GM18508 (cell line): Measurements from ENCODE around the gene ZNF730.
A peak's percentile ranks its signal among the peaks of the same experiment; 100 is the strongest.
"Not testable (repeated sequence)": the region's sequence is repeated elsewhere in the genome, so short reads cannot be mapped to it uniquely, and the experiment has no call there.

Experiments
- ATAC-seq: cut with Tn5 transposase; IDR thresholded peaks from one replicate; pipeline ENCODE4 v1.9.1; 2021; ENCODE audit warnings: moderate number of reproducible peaks; ENCODE audit not compliant: insufficient read depth, unreplicated experiment

The ZNF730 gene

DNA sequence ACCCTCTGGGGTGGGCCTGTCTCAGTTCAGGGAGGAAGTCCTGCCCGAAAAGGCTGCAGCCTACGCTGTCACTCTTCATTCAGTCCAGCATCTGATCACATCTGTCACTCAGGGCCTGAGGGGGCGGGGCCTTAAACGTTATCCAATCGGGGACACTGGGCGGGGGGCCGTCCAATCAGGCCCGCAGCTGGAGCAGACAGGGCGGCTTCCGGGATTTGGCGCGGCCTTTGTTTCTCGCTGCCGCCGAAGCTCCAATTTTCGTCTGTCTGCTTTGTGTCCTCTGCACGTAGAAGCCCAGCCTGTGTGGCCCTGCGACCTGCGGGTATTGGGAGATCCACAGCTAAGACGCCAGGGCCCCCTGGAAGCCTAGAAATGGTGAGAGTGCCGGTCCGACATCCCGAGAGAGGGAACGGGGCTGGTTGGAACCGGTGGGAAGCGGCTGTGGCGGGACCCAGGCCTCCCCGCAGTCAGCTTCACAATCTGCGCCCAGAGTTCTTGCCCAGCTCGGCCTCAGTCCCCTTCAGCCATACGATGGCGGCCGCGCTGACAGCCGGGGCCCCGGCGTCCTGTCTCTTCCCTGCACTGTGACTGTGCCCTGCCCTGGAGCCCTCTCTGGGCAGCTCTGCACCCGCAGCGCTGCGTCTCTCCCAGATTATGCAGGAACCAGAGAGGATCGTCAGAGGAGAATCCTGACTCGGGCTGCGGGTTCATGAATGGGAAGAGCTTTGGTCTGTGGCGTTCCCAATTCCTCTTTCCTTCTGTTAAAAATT is at the start of gene ZNF730:
ZNF730 (plus strand) TSS at position 224 of the 770 bp plus-strand sequence; CDS start at position 373, 149 bp downstream.
- peak; percentile 84 for ATAC-seq

DNA sequence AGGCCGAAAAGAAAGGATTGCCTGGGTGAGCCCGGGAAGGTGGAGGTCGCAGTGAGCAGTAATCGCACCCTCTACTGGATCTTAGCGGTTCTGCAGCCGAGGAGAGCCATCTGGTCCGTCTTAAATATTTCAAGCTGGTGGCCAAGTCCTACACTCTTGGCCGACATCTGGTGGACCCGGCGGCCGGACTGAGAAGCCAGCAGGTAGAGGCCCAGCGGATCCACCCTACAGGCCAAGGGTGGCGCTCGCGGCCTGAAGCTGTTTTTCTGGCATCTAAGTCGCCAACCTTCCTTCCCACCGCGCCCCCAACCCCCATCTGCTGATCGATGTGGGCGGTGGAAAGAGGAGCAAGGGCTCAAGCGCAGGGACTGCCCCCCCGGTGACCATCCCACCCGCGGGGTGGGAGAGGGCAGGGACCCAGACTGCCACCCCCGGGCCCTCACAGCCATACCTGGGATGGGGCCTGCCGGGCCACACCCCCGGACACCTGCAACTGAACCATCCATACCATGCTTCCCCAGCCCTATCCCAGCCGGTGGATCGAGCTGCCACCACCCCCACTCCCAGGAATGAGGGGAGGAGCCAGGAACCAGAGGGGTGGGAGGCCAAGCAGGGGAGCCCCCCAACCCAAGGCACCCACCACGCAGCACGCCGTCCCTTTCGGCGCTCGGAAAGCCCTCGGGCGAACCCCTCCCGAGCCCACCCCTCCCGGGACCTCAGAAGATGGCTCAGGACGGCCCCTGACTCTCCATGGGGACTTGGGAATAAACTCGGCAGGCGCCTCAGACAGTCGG is 46.3 kb upstream of the ZNF730 start:
- ATAC-seq, result no peak

DNA sequence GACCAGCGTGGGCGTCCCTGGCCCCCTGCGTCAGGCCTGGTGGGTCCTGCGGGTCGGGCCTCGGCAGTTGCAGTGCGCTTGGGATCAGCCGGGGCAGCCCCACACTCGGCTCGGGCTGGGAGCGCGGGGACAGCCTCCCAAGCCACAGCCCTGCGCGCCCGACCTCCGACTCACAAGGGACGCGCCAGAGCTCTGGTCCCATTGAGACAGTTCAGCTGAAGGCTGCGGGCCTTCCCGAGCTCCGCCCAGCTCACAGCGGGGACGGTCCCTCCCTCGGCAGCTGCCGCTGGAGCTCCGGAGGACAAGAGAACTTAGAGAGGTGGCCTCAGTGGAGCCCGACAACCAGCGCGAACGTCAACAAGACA is 45.7 kb upstream of the ZNF730 start:
- no peak for ATAC-seq

DNA sequence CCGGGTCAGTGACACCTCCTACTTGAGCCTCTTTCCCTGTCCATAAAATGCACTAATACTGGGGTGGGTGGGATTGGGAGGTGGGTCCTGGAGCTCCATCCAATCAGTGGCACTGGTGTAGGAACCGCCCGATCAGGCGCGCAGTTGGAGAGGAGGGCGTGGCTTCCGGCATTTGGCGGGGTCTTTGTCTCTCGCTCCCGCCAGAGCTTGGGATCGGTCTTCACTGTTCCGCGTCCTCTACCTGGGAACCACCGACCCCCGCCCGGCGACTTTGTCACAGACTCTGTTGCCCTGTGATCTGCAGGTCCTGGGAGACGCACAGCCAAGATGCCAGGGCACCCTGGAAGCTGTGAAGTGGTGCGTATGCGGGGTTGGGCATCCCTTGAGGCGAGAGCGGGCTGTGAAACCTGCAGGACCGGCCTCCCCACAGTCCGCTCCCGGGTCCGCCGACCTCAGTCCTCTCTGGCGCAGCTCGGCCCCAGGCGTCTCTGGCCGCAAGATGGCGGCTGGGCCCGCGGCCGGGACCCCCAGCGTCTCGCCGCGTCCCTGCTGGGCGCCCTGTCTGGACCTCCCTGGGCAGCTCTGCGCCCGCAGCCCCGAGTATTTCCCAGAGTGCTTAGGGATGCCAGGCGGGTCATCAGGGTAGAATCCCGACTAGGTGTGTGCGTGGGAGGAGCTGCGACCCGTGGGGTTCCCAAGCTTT is 41.6 kb upstream of the ZNF730 start:
- ATAC-seq, result no peak

DNA sequence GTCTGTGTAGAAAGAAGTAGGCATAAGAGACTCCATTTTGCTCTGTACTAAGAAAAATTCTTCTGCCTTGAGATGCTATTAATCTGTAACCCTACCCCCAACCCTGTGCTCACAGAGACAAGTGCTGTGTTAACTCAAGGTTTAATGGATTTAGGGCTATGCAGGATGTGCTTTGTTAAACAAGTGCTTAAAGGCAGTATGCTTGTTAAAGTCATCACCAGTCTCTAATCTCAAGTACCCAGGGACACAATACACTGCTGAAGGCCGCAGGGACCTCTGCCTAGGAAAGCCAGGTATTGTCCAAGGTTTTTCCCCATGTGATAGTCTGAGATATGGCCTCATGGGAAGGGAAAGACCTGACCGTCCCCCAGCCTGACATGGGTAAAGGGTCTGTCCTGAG is 39.0 kb upstream of the ZNF730 start:
- not testable (repeated sequence) for ATAC-seq

DNA sequence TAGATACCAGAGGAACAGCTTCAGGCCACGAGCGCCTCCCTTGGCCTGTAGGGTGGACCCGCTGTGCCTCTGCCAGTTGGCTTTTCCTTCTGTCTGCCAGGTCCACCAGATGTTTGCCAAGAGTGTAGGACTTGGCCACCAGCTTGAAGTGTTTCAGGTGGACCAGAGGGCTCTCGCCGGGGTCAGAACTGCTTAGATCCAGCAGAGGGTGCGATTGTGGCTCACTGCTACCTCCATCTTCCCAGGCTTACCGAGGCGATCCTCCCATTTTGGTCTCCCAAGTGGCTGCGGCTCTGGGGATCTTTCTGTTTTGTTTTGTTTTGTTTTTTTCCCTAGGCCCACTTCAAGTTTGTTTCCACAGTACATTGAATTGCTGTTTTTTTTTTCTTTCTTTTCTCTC is 23.0 kb upstream of the ZNF730 start:
- no peak for ATAC-seq

DNA sequence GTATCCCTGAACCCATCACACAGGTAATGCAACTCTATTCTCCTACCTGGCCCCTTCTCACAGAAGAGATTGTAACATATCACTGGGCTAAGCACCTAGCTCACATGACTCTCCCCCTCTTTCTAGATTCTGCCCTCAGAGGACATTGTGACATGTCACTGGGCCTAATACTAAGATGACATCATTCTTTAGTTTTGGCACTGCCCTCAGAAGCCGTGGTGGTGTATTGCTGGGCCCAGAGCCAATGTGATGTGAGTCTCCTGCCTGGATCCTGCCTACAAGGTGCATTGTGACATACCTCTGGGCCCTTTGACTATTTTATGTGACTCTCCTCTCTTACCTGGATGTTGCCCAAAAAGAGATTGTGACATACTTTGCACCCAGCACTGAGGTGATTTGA is 21.4 kb upstream of the ZNF730 start:
- ATAC-seq, result no peak

DNA sequence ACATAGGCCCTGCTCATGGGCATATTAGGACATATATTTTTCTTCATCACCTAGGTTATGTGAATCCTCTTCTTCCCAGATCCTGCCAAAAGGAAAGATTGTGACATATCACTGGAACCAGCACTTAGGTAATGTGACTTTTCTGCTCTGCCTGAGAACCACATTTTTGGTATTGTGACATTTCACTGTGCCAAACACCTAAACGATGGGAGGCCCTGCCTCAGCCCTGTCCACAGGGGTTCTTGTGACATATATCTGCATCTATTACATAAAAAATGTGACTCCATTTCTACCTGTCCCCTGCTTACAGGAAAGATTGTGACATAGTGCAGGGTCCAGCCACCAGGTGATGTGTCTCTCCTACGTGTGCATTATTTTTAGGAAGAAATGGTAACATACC is 18.5 kb upstream of the ZNF730 start:
- no peak for ATAC-seq

DNA sequence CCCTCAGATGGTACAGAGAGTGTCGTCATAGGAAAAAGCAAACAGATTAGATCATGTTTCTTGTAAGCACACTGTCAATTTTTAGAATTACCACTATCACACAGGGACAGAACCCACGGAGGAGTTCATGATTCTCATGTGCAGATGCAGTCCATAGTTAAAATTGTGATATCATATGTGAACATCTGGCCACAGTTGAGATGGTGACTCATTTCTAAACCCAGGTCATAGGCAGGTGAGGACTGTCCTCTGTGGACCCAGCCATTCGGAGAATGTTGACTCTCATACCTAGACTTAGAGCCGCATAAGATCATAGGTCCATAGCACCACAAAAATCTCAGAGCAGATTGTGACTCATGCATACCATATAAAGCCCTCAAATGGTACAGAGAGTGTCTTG is 17.8 kb upstream of the ZNF730 start:
- ATAC-seq, result no peak

DNA sequence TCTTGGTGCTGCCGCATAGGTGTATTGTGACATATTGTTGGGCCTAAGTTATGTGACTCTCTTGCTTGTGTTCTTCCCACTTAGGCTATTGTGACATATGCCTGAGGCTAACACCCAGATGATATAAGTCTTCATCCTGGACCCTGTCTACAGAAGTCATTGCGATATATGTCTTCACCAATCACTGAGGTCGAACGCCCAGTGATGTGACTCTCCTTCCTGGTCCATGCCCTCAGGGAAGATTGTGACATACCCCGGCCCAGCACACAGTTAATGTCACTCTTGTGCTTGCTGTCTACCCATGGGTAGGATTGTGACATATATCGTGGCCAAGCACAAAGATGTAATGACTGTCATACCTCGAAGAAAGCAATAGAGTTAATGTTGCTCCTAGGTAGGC is 16.9 kb upstream of the ZNF730 start:
- ATAC-seq, result no peak

DNA sequence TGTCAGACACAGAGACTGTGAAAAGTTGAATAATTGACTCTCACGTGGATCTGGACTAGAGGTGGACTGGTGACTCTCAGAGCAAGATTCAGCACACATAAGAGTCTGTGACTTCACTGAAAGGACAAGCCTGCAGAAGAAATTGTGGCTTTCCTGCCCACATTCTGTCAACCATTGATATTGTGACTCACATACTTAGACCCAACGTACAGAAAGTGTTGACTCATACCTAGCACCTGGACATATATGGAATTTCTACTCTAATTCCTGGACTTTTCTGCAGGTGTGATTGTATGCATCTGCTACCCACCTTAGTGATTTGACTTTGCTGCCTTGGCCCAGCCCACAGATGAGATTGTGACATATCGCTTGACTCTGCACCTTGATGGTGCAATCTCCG is 15.6 kb upstream of the ZNF730 start:
- no peak for ATAC-seq

DNA sequence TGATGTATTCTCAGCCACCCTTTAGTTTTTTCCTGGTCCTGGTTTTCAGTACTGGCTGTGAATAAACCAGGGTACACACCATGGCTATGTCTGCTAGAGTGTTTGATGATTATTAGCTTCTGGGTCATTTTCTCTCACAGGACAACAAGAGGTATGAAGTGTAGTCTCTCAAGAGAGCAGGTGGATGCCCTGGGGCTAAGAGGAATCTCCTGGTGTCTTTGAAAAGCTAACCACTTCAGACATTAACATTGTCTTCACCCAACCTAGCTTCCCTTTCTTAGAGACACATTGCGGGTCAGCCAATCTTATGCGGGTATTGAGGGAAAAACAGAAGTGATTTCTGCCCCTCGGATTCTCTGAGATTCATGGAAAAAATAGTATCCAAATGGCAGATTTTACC is 1.6 kb downstream of the ZNF730 start:
- no peak for ATAC-seq

DNA sequence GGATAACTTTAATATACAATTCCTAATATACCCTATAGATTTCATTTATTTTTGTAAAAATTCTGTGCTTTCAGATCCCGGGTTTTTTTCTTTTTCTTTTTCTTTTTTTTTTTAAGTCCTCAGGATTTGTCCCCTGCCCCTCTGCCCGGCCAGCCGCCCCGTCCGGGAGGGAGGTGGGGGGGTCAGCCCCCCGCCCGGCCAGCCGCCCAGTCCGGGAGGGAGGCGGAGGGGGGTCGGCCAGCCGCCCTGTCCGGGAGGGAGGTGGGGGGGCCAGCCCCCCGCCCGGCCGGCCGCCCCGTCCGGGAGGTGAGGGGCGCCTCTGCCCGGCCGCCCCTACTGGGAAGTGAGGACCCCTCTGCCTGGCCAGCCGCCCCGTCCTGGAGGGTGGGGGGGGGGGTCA is 17.4 kb downstream of the ZNF730 start:
- not testable (repeated sequence) for ATAC-seq

DNA sequence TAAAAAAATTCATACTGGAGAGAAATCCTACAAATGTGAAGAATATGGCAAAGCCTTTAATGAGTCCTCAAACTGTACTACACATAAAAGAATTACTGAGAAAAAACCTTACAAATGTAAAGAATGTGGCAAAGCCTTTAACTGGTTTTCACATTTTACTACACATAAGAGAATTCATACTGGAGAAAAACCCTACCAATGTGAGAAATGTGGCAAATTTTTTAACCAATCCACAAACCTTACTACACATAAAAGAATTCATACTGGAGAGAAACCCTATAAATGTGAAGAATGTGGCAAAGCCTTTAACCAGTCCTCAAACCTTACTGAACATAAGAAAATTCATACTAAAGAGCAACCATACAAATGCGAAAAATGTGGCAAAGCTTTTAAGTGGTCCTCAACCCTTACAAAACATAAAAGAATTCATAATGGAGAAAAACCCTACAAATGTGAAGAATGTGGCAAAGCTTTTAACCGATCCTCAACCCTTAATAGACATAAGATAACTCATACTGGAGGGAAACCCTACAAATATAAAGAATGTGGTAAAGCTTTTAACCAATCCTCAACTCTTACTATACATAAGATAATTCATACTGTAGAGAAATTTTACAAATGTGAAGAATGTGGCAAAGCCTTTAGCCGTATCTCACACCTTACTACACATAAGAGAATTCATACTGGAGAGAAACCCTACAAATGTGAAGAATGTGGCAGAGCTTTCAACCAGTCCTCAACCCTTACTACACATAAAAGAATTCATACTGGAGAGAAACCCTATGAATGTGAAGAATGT is 29.0 kb downstream of the ZNF730 start:
- no peak for ATAC-seq

DNA sequence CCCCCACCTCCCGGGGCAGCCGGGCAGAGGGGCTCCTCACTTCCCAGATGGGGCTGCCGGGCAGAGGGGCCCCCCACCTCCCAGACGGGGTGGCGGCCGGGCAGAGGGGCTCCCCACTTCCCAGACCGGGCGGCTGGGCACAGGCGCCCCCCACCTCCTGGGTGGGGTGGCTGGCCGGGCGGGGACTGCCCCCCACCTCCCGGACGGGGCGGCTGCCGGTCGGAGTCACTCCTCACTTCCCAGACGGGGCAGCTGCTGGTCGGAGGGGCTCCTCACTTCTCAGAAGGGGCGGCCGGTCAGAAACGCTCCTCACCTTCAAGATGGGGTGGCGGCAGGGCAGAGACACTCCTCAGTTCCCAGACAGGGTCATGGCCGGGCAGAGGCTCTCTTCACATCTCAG is 43.9 kb downstream of the ZNF730 start:
- ATAC-seq, result no peak

DNA sequence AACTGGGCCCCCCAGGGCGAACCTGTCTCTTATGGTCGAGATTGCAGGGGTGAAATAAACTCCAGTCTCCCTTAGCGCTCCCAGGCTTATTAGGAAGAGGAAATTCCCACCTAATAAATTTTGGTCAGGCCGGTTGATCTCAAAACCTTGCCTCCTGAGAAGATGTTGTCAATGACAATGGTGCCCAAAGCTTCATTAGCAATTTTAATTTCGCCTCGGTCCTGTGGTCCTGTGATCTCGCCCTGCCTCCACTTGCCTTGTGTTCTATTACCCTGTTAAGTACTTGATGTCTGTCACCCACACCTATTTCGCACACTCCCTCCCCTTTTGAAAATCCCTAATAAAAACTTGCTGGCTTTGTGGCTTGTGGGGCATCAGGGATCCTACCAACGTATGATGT is 51.5 kb downstream of the ZNF730 start:
- ATAC-seq, result not testable (repeated sequence)

DNA sequence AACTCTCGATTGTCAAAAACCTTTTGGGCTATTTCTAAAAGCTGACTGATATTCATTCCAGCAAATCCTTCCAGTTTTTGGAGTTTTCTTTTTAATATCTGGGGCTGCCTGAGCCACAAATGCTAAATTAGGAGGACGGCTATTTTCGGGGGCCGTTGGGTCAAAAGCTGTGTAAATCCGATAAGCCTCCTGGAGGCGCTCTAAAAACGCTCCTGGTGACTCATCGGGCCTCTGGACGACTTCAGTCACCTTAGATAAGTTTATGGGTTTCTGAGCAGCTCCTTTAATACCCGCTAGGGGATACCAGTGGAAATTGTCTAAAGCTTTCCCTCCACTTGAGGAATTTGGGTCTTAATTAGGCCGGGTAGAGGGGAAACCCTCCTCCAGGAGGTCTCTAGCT is 66.4 kb downstream of the ZNF730 start:
- no peak for ATAC-seq

DNA sequence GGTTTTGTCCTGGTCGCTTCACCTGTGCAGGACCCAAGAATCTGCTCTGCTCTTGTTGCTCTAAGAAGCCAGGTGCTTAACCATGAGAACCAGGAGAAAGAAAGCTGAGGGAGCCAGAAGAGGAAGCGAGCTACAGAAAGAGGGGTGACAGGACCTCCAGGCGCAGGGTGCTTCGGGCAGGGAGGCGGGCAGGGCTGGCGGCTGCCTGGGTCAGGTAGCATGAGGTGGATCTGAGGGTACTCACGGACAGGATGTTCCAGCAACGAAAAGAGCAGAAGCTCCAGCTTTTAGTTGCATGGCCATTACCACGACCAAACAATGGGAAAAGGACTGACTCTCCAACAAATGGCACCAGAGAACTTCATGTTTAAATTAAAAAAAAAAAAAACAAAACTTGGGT is 73.5 kb downstream of the ZNF730 start:
- no peak for ATAC-seq
